HUES64 (cell line): ENCODE data around the gene AXDND1.
A peak's percentile ranks its signal among the peaks of the same experiment; 100 is the strongest.
"Not testable (repeated sequence)": the region's sequence is repeated elsewhere in the genome, so short reads cannot be mapped to it uniquely, and the experiment has no call there.

Experiments
- H3K27ac ChIP-seq: 2 replicates; pipeline ENCODE4 v1.7.0; 2013; ENCODE audit warnings: low read depth, low read length, inconsistent platforms
- H3K27me3 ChIP-seq: 2 replicates; pipeline ENCODE4 v1.6.1; 2013; ENCODE audit warnings: mild to moderate bottlenecking, low read length; ENCODE audit not compliant: insufficient read depth
- H3K36me3 ChIP-seq: 2 replicates; pipeline ENCODE4 v1.6.1; 2013; ENCODE audit warnings: mild to moderate bottlenecking, low read length; ENCODE audit not compliant: insufficient read depth
- H3K4me1 ChIP-seq: 2 replicates; pipeline ENCODE4 v1.6.1; 2013; ENCODE audit warnings: mild to moderate bottlenecking, low read length, moderate library complexity; ENCODE audit not compliant: insufficient read depth
- H3K4me3 ChIP-seq: 2 replicates; pipeline ENCODE4 v1.5.1; 2013; ENCODE audit warnings: mild to moderate bottlenecking, low read length, moderate library complexity
- H3K9ac ChIP-seq: 2 replicates; pipeline ENCODE4 v1.6.1; 2013; ENCODE audit warnings: mild to moderate bottlenecking, low read depth, low read length
- H3K9me3 ChIP-seq: 2 replicates; pipeline ENCODE4 v1.6.1; 2013; ENCODE audit warnings: low read depth, low read length; ENCODE audit not compliant: insufficient read depth
- WGBS: fragments of 150-250, 120-280 bp; methylation state at CpG from one replicate; pipeline ENCODE4 v1.1.7; 2013; ENCODE audit warnings: missing lambda C conversion rate; 5-methylcytosine and 5-hydroxymethylcytosine counted together

AXDND1 gene

DNA sequence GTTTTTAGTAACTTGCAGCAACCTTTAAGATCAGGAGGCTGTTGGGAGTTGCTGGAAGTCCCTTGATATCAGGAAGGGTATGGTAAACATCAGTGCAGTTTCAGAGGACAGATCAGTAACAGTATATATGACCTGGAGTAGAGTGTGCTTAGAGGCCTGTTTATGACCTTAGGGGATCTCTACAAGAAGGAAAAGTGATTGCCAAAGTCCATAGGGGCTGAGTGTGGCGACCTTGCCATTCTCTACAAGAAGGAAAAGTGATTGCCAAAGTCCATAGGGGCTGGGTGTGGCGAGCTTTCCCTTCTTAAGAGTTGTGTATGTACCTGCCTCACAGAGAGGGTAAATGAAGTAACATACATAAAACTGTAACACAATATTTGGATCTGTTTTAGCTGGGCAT lies 28.5 kb upstream of the AXDND1 start:
- Histone ChIP-seq H3K9ac (no peak overlapping the region), H3K36me3 (peaks cover 2% of the 10 kb centered on the region; the same call in 1 of the 2 replicates), H3K27me3 (no peaks in the 10 kb centered on the region), H3K9me3 (no peaks in the 10 kb centered on the region), H3K4me1 (no peaks in the 10 kb centered on the region), H3K4me3 (no peak overlapping the region), H3K27ac (no peak overlapping the region)
- WGBS = 86% methylated on average over 2 of the region's 2 CpGs

DNA sequence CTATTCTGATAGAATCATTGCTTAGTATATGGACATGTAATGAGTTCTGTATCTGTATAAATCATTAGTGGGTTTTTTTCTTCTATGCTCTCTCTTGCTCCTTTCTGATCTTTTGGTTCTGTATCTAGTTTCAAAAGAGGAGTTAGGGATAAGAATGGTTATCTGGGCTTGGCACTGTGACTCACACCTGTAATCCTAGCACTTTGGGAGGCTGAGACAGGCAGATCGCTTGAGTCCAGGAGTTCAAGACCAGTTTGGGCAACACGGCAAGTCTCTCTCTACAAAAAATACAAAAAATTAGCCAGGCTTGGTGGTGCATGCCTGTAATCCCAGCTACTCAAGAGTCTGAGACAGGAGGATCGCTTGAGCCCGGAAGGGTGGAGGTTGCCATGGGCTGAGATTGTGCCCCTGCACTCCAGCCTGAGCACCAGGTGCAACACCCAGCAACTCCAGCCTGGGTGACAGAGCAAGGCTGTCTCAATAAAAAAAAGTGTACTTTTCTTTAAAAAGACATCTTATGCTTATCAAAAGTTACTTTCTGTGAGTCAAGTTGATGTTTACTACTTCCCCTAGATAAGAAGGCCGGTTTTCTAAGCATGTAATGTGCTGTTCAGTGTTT lies 27.7 kb upstream of the AXDND1 start:
- Histone ChIP-seq H3K9ac (no peak overlapping the region), H3K4me3 (no peak overlapping the region), H3K4me1 (no peaks in the 10 kb centered on the region), H3K9me3 (no peaks in the 10 kb centered on the region), H3K27me3 (no peaks in the 10 kb centered on the region), H3K36me3 (peaks cover 2% of the 10 kb centered on the region; the same call in 1 of the 2 replicates), H3K27ac (no peak overlapping the region)
- 95% methylated on average over 5 of the region's 5 CpGs for WGBS

DNA sequence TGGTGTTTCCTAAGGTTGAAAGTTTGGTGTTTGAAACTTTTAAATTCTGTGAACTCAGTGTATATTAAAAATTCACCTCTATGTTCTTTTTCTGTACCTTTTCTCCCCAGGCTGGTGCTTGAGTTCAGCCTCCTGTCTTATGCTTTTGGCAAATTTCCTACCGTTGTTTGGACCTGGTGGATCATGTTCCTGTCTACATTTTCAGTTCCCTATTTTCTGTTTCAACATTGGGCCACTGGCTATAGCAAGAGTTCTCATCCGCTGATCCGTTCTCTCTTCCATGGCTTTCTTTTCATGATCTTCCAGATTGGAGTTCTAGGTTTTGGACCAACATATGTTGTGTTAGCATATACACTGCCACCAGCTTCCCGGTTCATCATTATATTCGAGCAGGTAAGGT lies 24.9 kb upstream of the AXDND1 start:
- Histone ChIP-seq H3K36me3 (no peaks in the 10 kb centered on the region), H3K9ac (no peak overlapping the region), H3K27me3 (no peaks in the 10 kb centered on the region), H3K4me1 (no peaks in the 10 kb centered on the region), H3K9me3 (no peaks in the 10 kb centered on the region), H3K4me3 (no peak overlapping the region), H3K27ac (no peak overlapping the region)
- 98% methylated on average over 5 of the region's 5 CpGs for WGBS

DNA sequence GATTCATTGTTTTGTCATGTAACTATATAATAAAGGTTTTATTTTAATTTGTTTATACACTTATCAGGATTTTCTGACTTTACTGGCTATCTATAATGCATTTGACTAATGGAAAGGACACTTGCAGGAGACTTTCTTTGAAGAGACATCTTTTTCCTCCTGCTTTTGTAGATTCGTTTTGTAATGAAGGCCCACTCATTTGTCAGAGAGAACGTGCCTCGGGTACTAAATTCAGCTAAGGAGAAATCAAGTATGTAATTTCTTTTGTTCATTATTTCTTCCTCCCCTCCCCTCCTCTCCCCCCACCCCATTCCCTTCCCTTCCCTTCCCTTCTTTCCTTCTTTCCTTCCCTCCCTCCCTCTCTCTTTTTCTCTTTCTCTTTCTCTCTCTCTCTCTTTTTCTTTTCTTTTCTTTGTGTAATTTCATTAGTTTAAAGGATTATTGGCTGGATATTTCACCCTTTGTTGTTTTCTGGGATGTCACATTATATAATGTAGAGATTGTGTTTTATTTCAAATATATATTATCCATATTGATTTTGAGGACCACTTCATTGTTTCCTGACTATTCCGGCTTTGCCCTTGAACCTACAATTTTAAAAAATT lies 23.7 kb upstream of the AXDND1 start:
- Histone ChIP-seq H3K4me1 (no peaks in the 10 kb centered on the region), H3K27ac (no peak overlapping the region), H3K4me3 (no peak overlapping the region), H3K9ac (no peak overlapping the region), H3K36me3 (no peaks in the 10 kb centered on the region), H3K9me3 (no peaks in the 10 kb centered on the region), H3K27me3 (no peaks in the 10 kb centered on the region)
- whole genome bisulfite sequencing = 98% methylated on average over 4 of the region's 4 CpGs

DNA sequence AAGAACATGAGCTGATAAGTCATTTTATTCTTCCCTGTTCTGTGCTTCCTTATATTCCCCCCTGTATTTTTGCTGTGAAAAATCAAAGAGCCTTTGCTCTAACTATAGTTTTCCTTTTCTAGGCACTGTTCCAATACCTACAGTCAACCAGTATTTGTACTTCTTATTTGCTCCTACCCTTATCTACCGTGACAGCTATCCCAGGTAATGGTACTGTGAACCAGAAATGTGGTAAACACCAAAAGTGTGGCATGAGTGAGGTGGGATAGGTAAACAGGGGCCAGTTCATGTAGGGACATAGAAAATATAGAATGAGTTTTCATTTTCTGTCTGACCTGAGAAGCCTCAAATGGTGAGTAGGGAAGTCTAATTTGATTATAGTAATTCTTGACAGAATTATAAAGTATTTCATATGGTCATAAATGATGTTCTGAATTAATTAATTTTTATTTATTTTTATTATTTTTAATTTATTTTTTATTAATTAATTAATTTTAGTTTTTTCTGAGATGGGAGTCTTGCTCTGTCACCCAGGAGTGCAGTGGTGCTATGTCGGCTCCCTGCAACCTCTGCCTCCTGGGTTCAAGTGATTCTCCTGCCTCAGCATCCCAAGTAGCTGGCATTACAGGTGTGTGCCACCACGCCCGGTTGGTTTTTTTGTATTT lies 22.9 kb upstream of the AXDND1 start:
- Histone ChIP-seq H3K27me3 (no peaks in the 10 kb centered on the region), H3K27ac (no peak overlapping the region), H3K9me3 (no peaks in the 10 kb centered on the region), H3K4me3 (no peak overlapping the region), H3K9ac (no peak overlapping the region), H3K4me1 (no peaks in the 10 kb centered on the region), H3K36me3 (no peaks in the 10 kb centered on the region; the same call in 1 of the 2 replicates)
- 99% methylated on average over 4 of the region's 4 CpGs for WGBS

DNA sequence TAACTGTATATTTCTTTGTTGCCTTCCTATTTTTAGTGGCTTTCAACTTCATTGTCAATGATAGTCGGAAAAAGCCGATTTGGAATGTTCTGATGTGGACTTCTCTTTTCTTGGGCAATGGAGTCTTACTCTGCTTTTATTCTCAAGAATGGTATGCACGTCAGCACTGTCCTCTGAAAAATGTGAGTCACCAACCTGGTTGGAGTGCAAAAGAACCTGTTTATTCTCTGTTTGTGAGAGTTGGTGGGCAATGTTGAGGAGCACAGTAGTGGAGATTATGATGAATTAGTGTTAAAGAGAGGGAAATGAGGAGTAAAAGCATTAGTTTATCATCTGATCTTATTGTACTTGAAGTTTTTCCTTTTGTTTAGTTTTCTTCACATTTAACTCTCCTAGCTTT lies 14.5 kb upstream of the AXDND1 start:
- Histone ChIP-seq H3K27me3 (no peaks in the 10 kb centered on the region), H3K4me1 (no peaks in the 10 kb centered on the region), H3K9ac (no peak overlapping the region), H3K27ac (no peak overlapping the region), H3K36me3 (peaks cover 6% of the 10 kb centered on the region; the same call in 1 of the 2 replicates), H3K9me3 (no peaks in the 10 kb centered on the region), H3K4me3 (no peak overlapping the region)
- 93% methylated on average over 3 of the region's 3 CpGs for WGBS

DNA sequence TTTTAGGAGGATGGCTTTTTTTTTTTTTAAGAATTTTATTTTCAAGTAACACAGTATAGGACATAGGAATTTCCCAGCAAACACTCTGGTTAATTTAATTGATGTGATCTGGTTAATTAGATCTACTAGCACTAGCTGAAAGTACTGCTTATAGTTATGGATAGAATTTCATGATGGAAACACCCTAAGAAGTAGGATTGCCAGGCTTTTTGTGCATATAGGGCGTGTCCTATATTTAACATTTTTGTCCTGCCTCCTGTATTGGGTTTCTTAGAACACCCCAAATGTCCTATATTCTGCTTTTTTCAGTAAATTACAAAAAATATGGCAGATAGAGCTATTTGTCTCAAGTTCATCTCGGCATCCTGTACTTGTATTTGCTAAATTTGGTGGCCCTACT lies 13.5 kb upstream of the AXDND1 start:
- Histone ChIP-seq H3K4me1 (no peaks in the 10 kb centered on the region), H3K9ac (no peak overlapping the region), H3K27ac (no peak overlapping the region), H3K9me3 (no peaks in the 10 kb centered on the region), H3K27me3 (no peaks in the 10 kb centered on the region), H3K4me3 (no peak overlapping the region), H3K36me3 (peaks cover 6% of the 10 kb centered on the region; the same call in 1 of the 2 replicates)
- 100% methylated on average over 2 of the region's 2 CpGs for WGBS

DNA sequence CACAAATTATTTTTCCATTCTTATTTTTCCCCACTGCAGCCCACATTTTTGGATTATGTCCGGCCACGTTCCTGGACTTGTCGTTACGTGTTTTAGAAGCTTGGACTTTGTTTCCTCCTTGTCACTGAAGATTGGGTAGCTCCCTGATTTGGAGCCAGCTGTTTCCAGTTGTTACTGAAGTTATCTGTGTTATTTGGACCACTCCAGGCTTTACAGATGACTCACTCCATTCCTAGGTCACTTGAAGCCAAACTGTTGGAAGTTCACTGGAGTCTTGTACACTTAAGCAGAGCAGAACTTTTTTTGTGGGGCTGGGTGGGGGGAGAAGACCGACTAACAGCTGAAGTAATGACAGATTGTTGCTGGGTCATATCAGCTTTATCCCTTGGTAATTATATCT lies 12.2 kb upstream of the AXDND1 start:
- Histone ChIP-seq H3K27ac (no peak overlapping the region), H3K9ac (no peak overlapping the region), H3K4me1 (no peaks in the 10 kb centered on the region), H3K36me3 (peaks cover 6% of the 10 kb centered on the region; the same call in 1 of the 2 replicates), H3K4me3 (no peak overlapping the region), H3K9me3 (no peaks in the 10 kb centered on the region), H3K27me3 (no peaks in the 10 kb centered on the region)
- WGBS = 95% methylated on average over 5 of the region's 5 CpGs

DNA sequence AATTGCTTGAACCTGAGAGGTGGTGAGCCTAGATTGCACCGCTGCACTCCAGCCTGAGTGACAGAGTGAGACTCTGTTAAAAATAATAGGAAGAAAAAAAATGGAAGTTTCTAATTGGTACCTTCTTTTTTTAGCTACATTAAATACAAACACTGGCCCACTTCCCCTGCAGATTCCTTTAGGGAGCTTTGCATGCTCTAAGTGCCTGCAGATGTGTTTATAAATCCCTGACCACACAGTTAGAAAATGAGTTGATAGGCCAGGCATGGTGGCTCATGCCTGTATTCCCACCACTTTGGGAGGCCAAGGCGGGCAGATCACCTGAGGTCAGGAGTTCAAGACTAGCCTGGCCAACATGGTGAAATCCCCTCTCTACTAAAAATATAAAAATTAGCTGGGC lies 4.1 kb upstream of the AXDND1 start:
- not testable (repeated sequence) for H3K27me3 ChIP-seq, H3K4me3 ChIP-seq, H3K27ac ChIP-seq, H3K4me1 ChIP-seq, H3K9me3 ChIP-seq, H3K36me3 ChIP-seq, H3K9ac ChIP-seq
- WGBS = 95% methylated on average over 2 of the region's 2 CpGs

DNA sequence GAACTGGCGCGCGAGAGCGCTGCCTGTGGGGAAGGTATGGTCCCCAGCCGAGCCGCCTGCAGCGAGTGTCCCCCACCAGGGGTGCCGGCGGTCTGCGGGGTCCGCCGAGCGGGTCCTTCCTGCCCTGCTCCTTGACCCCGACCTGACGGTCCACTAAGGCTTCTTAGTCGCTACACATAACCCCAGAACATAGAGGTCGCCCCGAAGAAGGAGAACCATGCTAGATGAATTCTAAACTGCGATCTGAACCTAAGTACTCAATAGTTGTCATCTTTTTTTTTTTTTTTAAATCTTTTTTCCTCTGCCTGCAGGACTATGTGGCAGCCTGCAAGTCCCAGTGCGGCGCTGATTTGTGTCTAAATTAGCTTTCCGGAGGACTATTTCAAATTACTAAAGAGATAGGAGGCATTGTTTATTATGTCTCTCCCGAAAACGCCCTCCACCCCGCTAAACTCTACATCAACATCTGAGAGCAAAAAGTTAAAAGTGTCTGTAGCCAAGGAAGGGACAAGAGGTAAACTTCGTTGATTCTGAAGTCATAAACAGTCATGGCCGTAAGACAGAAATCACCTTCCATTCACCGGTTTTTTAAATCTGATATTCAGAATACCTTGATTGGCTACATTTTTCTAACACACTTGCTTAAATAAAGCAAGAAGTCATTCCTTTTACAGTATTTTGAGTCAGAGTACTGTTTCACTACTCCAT lies 476 bp downstream of the AXDND1 start:
- Histone ChIP-seq H3K4me3 (peak overlapping the region; percentile 87), H3K9ac (peak overlapping the region; percentile 86), H3K27ac (peak overlapping the region; percentile 73; the same call in 1 of the 2 replicates), H3K9me3 (no peaks in the 10 kb centered on the region), H3K27me3 (peaks cover 5% of the 10 kb centered on the region; the same call in 1 of the 2 replicates), H3K4me1 (no peaks in the 10 kb centered on the region), H3K36me3 (no peaks in the 10 kb centered on the region)
- 13% methylated on average over 28 of the region's 28 CpGs for WGBS

DNA sequence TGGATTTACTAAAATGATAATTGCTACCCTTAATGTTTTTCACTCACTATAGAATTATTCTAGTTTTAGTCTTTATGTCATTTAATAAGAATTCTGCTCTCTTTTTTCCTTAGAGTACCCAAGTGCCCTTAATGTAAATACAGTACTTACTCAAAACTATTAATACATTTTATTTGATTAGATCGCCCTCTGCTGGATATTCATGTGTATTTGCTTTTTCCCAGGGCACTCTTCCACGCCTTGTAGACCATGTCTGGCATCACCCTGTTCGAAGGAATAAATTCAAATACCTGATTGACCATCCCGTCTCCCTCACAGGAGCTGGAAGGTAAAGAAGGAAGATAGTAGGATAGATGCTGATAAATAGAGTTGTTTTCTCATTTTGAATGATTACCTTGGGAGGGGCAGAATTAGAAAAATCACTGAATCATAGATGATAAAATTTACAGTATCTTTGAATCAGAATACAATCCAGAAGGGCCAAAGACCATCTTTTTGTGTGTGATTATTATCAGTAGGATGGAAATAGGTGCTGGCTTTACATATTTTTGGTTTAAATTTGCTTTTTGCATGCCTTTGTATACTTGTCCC lies 4.1 kb downstream of the AXDND1 start:
- no peaks in the 10 kb centered on the region for H3K4me1 ChIP-seq
- WGBS = 26% methylated on average over 3 of the region's 4 CpGs
- H3K27me3 ChIP-seq = peaks cover 5% of the 10 kb centered on the region; the same call in 1 of the 2 replicates
- H3K4me3 ChIP-seq = no peak overlapping the region
- no peak overlapping the region for H3K27ac ChIP-seq
- H3K36me3 ChIP-seq = no peaks in the 10 kb centered on the region
- no peak overlapping the region for H3K9ac ChIP-seq
- H3K9me3 ChIP-seq = no peaks in the 10 kb centered on the region
